Skeletal muscle tissue (tissue), 4 donors: ENCODE measurements around the gene OR6C76. TPM values are rescaled to one million over a fixed set of nuclear protein-coding genes. Genes with fewer than 3 reads are reported as not detected.
"Not testable (repeated sequence)": the region's sequence is repeated elsewhere in the genome, so short reads cannot be mapped to it uniquely, and the experiment has no call there.

Experiments
- H3K27ac ChIP-seq: one replicate; pipeline ENCODE4 v1.7.0; 2013; ENCODE audit warnings: mild to moderate bottlenecking, low read depth, low read length, inconsistent platforms
- H3K27me3 ChIP-seq, 3 donors: one replicate each; pipeline ENCODE4 v1.7.0; 2013; ENCODE audit warnings: low read length in 3 of 3; ENCODE audit not compliant: control insufficient read depth in 3 of 3, insufficient read depth in 3 of 3
- H3K36me3 ChIP-seq, 3 donors: one replicate each; pipeline ENCODE4 v1.7.0; 2013; ENCODE audit warnings: low read length in 3 of 3; ENCODE audit not compliant: control insufficient read depth in 3 of 3, insufficient read depth in 3 of 3
- H3K4me1 ChIP-seq, 3 donors: one replicate each; pipeline ENCODE4 v1.7.0; 2013; ENCODE audit warnings: low read length in 3 of 3, mild to moderate bottlenecking in 3 of 3; ENCODE audit not compliant: control insufficient read depth in 3 of 3, insufficient read depth in 3 of 3
- H3K4me3 ChIP-seq, 3 donors: one replicate each; pipeline ENCODE4 v1.7.0; 2013; ENCODE audit warnings: low read length in 3 of 3
- H3K9ac ChIP-seq, 3 donors: one replicate each; pipeline ENCODE4 v1.7.0; 2013; ENCODE audit warnings: low read length in 3 of 3, mild to moderate bottlenecking in 3 of 3, moderate library complexity in 2 of 3, low read depth in 1 of 3
- H3K9me3 ChIP-seq, 3 donors: one replicate each; pipeline ENCODE4 v1.7.0; 2013; ENCODE audit warnings: low read length in 3 of 3; ENCODE audit not compliant: control insufficient read depth in 3 of 3
- total RNA-seq: library from RNA; depleted of rRNA; stranded (reverse); fragments of >200 nt; gene quantifications from one replicate; pipeline ENCODE4 v1.2.3, GENCODE V29; 2014
- donor health status: Osteomylitis.

Gene OR6C76
- total RNA-seq = not detected

GRCh38 chr12:55425954-55426353 lies at the start of gene OR6C76:
Gene OR6C76 (plus strand): TSS chr12:55426254. CDS start chr12:55426254, 0 bp downstream.
- H3K4me3 ChIP-seq = no peak within 1 kb of the TSS
- H3K9me3 ChIP-seq = no peaks in the 10 kb centered on the region
- no peaks in the 10 kb centered on the region for H3K27me3 ChIP-seq
- H3K4me1 ChIP-seq = no peaks in the 10 kb centered on the region
- no peaks in the 10 kb centered on the region for H3K36me3 ChIP-seq
- H3K27ac ChIP-seq = no peak within 1 kb of the TSS
- H3K9ac ChIP-seq = no peak within 1 kb of the TSS

- Histone ChIP-seq H3K4me1 (no peaks in the 10 kb centered on the region), H3K9ac (no peak overlapping the region), H3K9me3 (no peaks in the 10 kb centered on the region)
Observed at GRCh38 chr12:55385891-55386290, 40.2 kb upstream of the OR6C76 start.

GRCh38 chr12:55392032-55392795 lies 33.8 kb upstream of the OR6C76 start:
- H3K36me3 ChIP-seq = no peaks in the 10 kb centered on the region
- H3K4me3 ChIP-seq = no peak overlapping the region
- H3K9me3 ChIP-seq = no peaks in the 10 kb centered on the region
- H3K27me3 ChIP-seq = no peaks in the 10 kb centered on the region
- no peak overlapping the region for H3K27ac ChIP-seq
- no peaks in the 10 kb centered on the region for H3K4me1 ChIP-seq
- H3K9ac ChIP-seq = no peak overlapping the region

More at GRCh38 chr12:55385891-55386290, 40.2 kb upstream of the OR6C76 start:
- Histone ChIP-seq H3K27me3 (no peaks in the 10 kb centered on the region), H3K4me3 (no peak overlapping the region), H3K36me3 (no peaks in the 10 kb centered on the region), H3K27ac (no peak overlapping the region)

- no peaks in the 10 kb centered on the region for H3K4me1 ChIP-seq
- H3K27ac ChIP-seq = no peak overlapping the region
- no peak overlapping the region for H3K9ac ChIP-seq
- H3K9me3 ChIP-seq = peaks cover 0 to 2% (median 0%) of the 10 kb centered on the region in 3 donors
- no peak overlapping the region for H3K4me3 ChIP-seq
- no peaks in the 10 kb centered on the region for H3K27me3 ChIP-seq
- H3K36me3 ChIP-seq = no peaks in the 10 kb centered on the region
Observed at GRCh38 chr12:55396326-55396725, 29.7 kb upstream of the OR6C76 start.

- Histone ChIP-seq H3K4me3 (no peak within 1 kb of the TSS), H3K4me1 (no peaks in the 10 kb centered on the region), H3K27ac (no peak within 1 kb of the TSS), H3K36me3 (no peaks in the 10 kb centered on the region), H3K9ac (no peak within 1 kb of the TSS), H3K27me3 (no peaks in the 10 kb centered on the region), H3K9me3 (peaks cover 0 to 2% (median 0%) of the 10 kb centered on the region in 3 donors)
Observed at GRCh38 chr12:55400229-55400628, 25.8 kb upstream of the OR6C76 start, which contains the start of gene OR6C65. Gene OR6C65 (plus strand): TSS chr12:55400529. CDS start chr12:55400529, 0 bp downstream.

GRCh38 chr12:55407866-55408265 lies 18.2 kb upstream of the OR6C76 start:
- no peaks in the 10 kb centered on the region for H3K4me1 ChIP-seq
- H3K4me3 ChIP-seq = no peak overlapping the region
- H3K27ac ChIP-seq = no peak overlapping the region
- H3K36me3 ChIP-seq = no peaks in the 10 kb centered on the region
- peaks cover 0 to 3% (median 2%) of the 10 kb centered on the region in 3 donors for H3K9me3 ChIP-seq
- no peak overlapping the region for H3K9ac ChIP-seq
- no peaks in the 10 kb centered on the region for H3K27me3 ChIP-seq

GRCh38 chr12:55409133-55409532 lies 16.9 kb upstream of the OR6C76 start:
- H3K9ac ChIP-seq = not testable (repeated sequence)

GRCh38 chr12:55412138-55412537 lies 13.9 kb upstream of the OR6C76 start:
- H3K4me1 ChIP-seq, H3K4me3 ChIP-seq, H3K9ac ChIP-seq: not testable (repeated sequence)

More at GRCh38 chr12:55409133-55409532, 16.9 kb upstream of the OR6C76 start:
- H3K27ac ChIP-seq, H3K9me3 ChIP-seq, H3K36me3 ChIP-seq, H3K27me3 ChIP-seq, H3K4me1 ChIP-seq, H3K4me3 ChIP-seq: not testable (repeated sequence)

GRCh38 chr12:55413498-55414388 lies 12.3 kb upstream of the OR6C76 start:
- not testable (repeated sequence) for H3K4me1 ChIP-seq, H3K9me3 ChIP-seq, H3K9ac ChIP-seq, H3K27ac ChIP-seq, H3K36me3 ChIP-seq, H3K27me3 ChIP-seq, H3K4me3 ChIP-seq

More at GRCh38 chr12:55412138-55412537, 13.9 kb upstream of the OR6C76 start:
- not testable (repeated sequence) for H3K36me3 ChIP-seq, H3K27ac ChIP-seq, H3K27me3 ChIP-seq, H3K9me3 ChIP-seq

- not testable (repeated sequence) for H3K27me3 ChIP-seq, H3K9ac ChIP-seq, H3K36me3 ChIP-seq, H3K4me3 ChIP-seq, H3K9me3 ChIP-seq, H3K27ac ChIP-seq, H3K4me1 ChIP-seq
Observed at GRCh38 chr12:55414396-55414823, 11.6 kb upstream of the OR6C76 start.
